IPS-15b (cell line): ENCODE data around the gene DIPK1A.

Source experiments
- H3K27me3 ChIP-seq: one replicate; pipeline ENCODE4 v1.6.1; 2013; ENCODE audit warnings: low read length; ENCODE audit not compliant: control insufficient read depth, insufficient read depth
- H3K36me3 ChIP-seq: one replicate; pipeline ENCODE4 v1.6.1; 2013; ENCODE audit warnings: low read length; ENCODE audit not compliant: control insufficient read depth, insufficient read depth
- H3K4me1 ChIP-seq: one replicate; pipeline ENCODE4 v1.6.1; 2013; ENCODE audit warnings: mild to moderate bottlenecking, low read length; ENCODE audit not compliant: control insufficient read depth, insufficient read depth
- H3K4me3 ChIP-seq: one replicate; pipeline ENCODE4 v1.5.1; 2013; ENCODE audit warnings: low read depth, low read length
- H3K9ac ChIP-seq: one replicate; pipeline ENCODE4 v1.6.1; 2013; ENCODE audit warnings: low read depth, mild to moderate bottlenecking, low read length
- H3K9me3 ChIP-seq: one replicate; pipeline ENCODE4 v1.6.1; 2013; ENCODE audit warnings: mild to moderate bottlenecking, low read length; ENCODE audit not compliant: control insufficient read depth, insufficient read depth

DIPK1A gene

GRCh38 chr1:92960395-92961130, 699 bp downstream of the DIPK1A start:
- Histone ChIP-seq H3K4me3 (peak overlapping the region; percentile 77), H3K4me1 (peaks cover 8% of the 10 kb centered on the region), H3K27me3 (no peaks in the 10 kb centered on the region), H3K9ac (peak overlapping the region; percentile 17), H3K36me3 (no peaks in the 10 kb centered on the region), H3K9me3 (no peaks in the 10 kb centered on the region)

GRCh38 chr1:92958203-92958970, 2.9 kb downstream of the DIPK1A start:
- Histone ChIP-seq H3K9me3 (no peaks in the 10 kb centered on the region), H3K27me3 (no peaks in the 10 kb centered on the region), H3K36me3 (no peaks in the 10 kb centered on the region), H3K4me3 (no peak overlapping the region), H3K4me1 (peaks cover 8% of the 10 kb centered on the region), H3K9ac (no peak overlapping the region)

GRCh38 chr1:92957030-92957734, 4.1 kb downstream of the DIPK1A start:
- no peaks in the 10 kb centered on the region for H3K9me3 ChIP-seq
- no peak overlapping the region for H3K4me3 ChIP-seq
- no peak overlapping the region for H3K9ac ChIP-seq
- H3K36me3 ChIP-seq: no peaks in the 10 kb centered on the region
- H3K27me3 ChIP-seq: no peaks in the 10 kb centered on the region
- H3K4me1 ChIP-seq: peaks cover 2% of the 10 kb centered on the region

- Histone ChIP-seq H3K27me3 (no peaks in the 10 kb centered on the region), H3K4me1 (peaks cover 2% of the 10 kb centered on the region), H3K9ac (no peak overlapping the region), H3K4me3 (no peak overlapping the region), H3K36me3 (no peaks in the 10 kb centered on the region), H3K9me3 (no peaks in the 10 kb centered on the region)
Measured at GRCh38 chr1:92956254-92957029, 4.8 kb downstream of the DIPK1A start.

- Histone ChIP-seq H3K9me3 (no peaks in the 10 kb centered on the region), H3K36me3 (no peaks in the 10 kb centered on the region), H3K27me3 (no peaks in the 10 kb centered on the region), H3K4me1 (peaks cover 8% of the 10 kb centered on the region), H3K9ac (no peak overlapping the region), H3K4me3 (no peak overlapping the region)
Measured at GRCh38 chr1:92953491-92953890, 7.8 kb downstream of the DIPK1A start.

GRCh38 chr1:92952714-92953113, 8.5 kb downstream of the DIPK1A start:
- no peak overlapping the region for H3K4me3 ChIP-seq
- no peaks in the 10 kb centered on the region for H3K27me3 ChIP-seq
- no peak overlapping the region for H3K9ac ChIP-seq
- peaks cover 8% of the 10 kb centered on the region for H3K4me1 ChIP-seq
- H3K36me3 ChIP-seq: no peaks in the 10 kb centered on the region
- H3K9me3 ChIP-seq: no peaks in the 10 kb centered on the region

- H3K9ac ChIP-seq: no peak overlapping the region
- no peak overlapping the region for H3K4me3 ChIP-seq
- H3K4me1 ChIP-seq: peaks cover 8% of the 10 kb centered on the region
- H3K27me3 ChIP-seq: no peaks in the 10 kb centered on the region
- no peaks in the 10 kb centered on the region for H3K9me3 ChIP-seq
- no peaks in the 10 kb centered on the region for H3K36me3 ChIP-seq
Measured at GRCh38 chr1:92951141-92951582, 10.1 kb downstream of the DIPK1A start.

- H3K36me3 ChIP-seq: no peaks in the 10 kb centered on the region
Measured at GRCh38 chr1:92949937-92950817, 11.1 kb downstream of the DIPK1A start.

GRCh38 chr1:92948071-92948470, 13.2 kb downstream of the DIPK1A start:
- peaks cover 8% of the 10 kb centered on the region for H3K4me1 ChIP-seq
- no peaks in the 10 kb centered on the region for H3K36me3 ChIP-seq
- H3K4me3 ChIP-seq: no peak overlapping the region
- H3K9ac ChIP-seq: no peak overlapping the region
- H3K9me3 ChIP-seq: no peaks in the 10 kb centered on the region
- H3K27me3 ChIP-seq: no peaks in the 10 kb centered on the region

More at GRCh38 chr1:92949937-92950817, 11.1 kb downstream of the DIPK1A start:
- Histone ChIP-seq H3K27me3 (no peaks in the 10 kb centered on the region), H3K4me1 (peaks cover 8% of the 10 kb centered on the region), H3K9ac (no peak overlapping the region), H3K4me3 (no peak overlapping the region), H3K9me3 (no peaks in the 10 kb centered on the region)

GRCh38 chr1:92945748-92946270, 15.5 kb downstream of the DIPK1A start:
- no peaks in the 10 kb centered on the region for H3K27me3 ChIP-seq
- peaks cover 5% of the 10 kb centered on the region for H3K4me1 ChIP-seq
- no peaks in the 10 kb centered on the region for H3K9me3 ChIP-seq
- H3K9ac ChIP-seq: no peak overlapping the region
- H3K4me3 ChIP-seq: no peak overlapping the region
- no peaks in the 10 kb centered on the region for H3K36me3 ChIP-seq
